Endothelial cell (in vitro differentiated cells): ENCODE measurements around the gene ITPR2. TPM values are rescaled to one million over a fixed set of nuclear protein-coding genes. Genes with fewer than 3 reads are reported as not detected.

Experiments used
- DNase-seq: peaks from one replicate; pipeline ENCODE4 v3.0.0; 2021; ENCODE audit warnings: low spot score
- H3K27ac Mint-ChIP-seq: one replicate; pipeline ENCODE4 v1.8.0; 2021; ENCODE audit warnings: mixed read lengths, inconsistent platforms; ENCODE audit not compliant: unreplicated experiment
- H3K27me3 Mint-ChIP-seq: one replicate; pipeline ENCODE4 v1.8.0; 2021; ENCODE audit warnings: mild to moderate bottlenecking, moderate library complexity, mixed read lengths, inconsistent platforms; ENCODE audit not compliant: unreplicated experiment
- H3K36me3 Mint-ChIP-seq: one replicate; pipeline ENCODE4 v1.8.0; 2021; ENCODE audit warnings: mild to moderate bottlenecking, low read depth, mixed read lengths, inconsistent platforms; ENCODE audit not compliant: unreplicated experiment
- H3K4me1 Mint-ChIP-seq: one replicate; pipeline ENCODE4 v1.8.0; 2021; ENCODE audit warnings: mild to moderate bottlenecking, mixed read lengths, inconsistent platforms; ENCODE audit not compliant: unreplicated experiment
- H3K4me3 Mint-ChIP-seq: one replicate; pipeline ENCODE4 v1.8.0; 2021; ENCODE audit warnings: mild to moderate bottlenecking, mixed read lengths, inconsistent platforms; ENCODE audit not compliant: unreplicated experiment
- H3K9me3 Mint-ChIP-seq: one replicate; pipeline ENCODE4 v1.8.0; 2021; ENCODE audit warnings: mixed read lengths, inconsistent platforms; ENCODE audit not compliant: unreplicated experiment
- CTCF ChIP-seq: fragments of 200-600 bp; sonication (generic); IDR thresholded peaks from one replicate; pipeline ENCODE4 v1.5.0; 2021; ENCODE audit warnings: antibody characterized with exemption; ENCODE audit not compliant: unreplicated experiment
- total RNA-seq: library from RNA; stranded (reverse); fragmentation: NEBNext Ultra II Directional; extraction: Animal tissue kit (Norgen Biotek cat#: 25700); gene quantifications from one replicate; pipeline ENCODE4 v1.2.1, GENCODE V29; 2021; ENCODE audit not compliant: unreplicated experiment

Gene ITPR2
- total RNA-seq, 1 donor from 2014 or later: 33.8 TPM

DNA sequence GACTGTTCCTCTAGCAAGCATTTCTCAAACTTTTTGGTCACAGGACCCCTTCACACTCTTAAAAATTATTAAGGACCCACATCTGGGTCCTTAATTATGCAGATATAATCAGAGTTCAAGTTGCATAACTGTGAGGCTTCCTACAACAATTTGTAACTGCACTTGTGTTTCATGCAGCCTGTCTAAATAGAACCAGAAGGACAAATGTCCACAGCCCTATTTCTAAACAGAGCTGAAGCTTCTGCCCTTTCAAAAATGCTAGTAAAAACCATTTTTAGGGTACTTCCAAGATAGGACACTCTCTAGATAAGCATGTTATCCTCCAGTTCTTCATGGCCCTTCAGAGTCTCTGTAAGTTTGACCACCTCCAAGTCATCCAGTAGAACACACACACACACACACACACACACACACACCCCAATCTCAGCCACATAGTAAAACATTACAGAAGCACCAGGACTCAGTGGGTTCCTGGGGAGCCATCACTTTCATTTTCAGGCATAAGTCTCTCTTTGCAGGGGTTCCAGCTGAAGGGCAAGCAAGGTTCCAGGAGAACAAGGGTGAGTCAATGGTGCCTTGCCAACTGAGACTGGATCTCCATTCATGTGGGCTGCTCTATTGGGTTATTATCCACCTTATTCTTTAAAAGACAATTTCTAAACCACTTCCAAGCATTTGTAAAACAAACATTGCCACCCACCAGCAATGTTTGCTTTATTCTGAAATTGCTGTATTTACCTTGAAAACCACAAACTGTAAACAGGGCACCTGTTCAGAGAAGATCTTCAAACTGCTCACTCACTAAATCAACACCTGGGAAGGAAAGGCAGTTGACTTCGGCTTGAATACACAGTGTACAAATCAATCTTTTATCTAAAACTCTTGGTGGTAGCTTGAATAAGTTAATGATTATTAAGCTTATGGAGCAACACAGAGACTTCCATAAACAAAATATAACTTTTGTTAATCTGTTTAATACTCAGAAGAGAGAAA, 64.1 kb downstream of the ITPR2 start:
- TF ChIP-seq CTCF: no peak
- Mint-ChIP-seq H3K27ac (no peak overlapping the region), H3K4me1 (peaks cover 14% of the 10 kb centered on the region), H3K4me3 (no peak overlapping the region), H3K9me3 (no peaks in the 10 kb centered on the region), H3K27me3 (no peaks in the 10 kb centered on the region), H3K36me3 (no peaks in the 10 kb centered on the region)
- no peak for DNase-seq

DNA sequence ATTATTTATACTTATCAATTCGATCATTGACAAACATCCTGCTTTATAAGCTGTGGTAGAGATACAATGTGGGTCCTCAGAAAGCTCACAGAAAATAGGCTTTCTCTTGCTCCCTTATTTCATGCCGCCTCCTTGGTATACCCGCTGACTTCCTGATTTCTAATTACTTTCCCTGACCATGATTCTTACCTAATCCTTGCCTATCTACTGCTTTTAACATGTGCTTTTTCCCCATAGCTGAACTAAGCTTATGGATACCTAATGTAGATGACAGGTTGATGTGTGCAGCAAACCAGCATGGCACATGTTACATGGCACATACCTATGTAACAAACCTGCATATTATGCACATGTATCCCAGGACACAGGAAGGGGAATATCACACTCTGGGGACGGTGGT, 65.1 kb downstream of the ITPR2 start:
- Mint-ChIP-seq H3K9me3 (no peaks in the 10 kb centered on the region), H3K27ac (no peak overlapping the region), H3K27me3 (no peaks in the 10 kb centered on the region), H3K36me3 (no peaks in the 10 kb centered on the region), H3K4me3 (no peak overlapping the region), H3K4me1 (peaks cover 13% of the 10 kb centered on the region)
- no peak for TF ChIP-seq CTCF
- no peak for DNase-seq

GRCh38 chr12:26767116-26767515, 65.9 kb downstream of the ITPR2 start:
- peaks cover 12% of the 10 kb centered on the region for H3K4me1 Mint-ChIP-seq
- no peak for TF ChIP-seq CTCF
- H3K27ac Mint-ChIP-seq: no peak overlapping the region
- no peaks in the 10 kb centered on the region for H3K9me3 Mint-ChIP-seq
- DNase-seq: no peak
- no peak overlapping the region for H3K4me3 Mint-ChIP-seq
- peaks cover 2% of the 10 kb centered on the region for H3K36me3 Mint-ChIP-seq
- H3K27me3 Mint-ChIP-seq: no peaks in the 10 kb centered on the region

DNA sequence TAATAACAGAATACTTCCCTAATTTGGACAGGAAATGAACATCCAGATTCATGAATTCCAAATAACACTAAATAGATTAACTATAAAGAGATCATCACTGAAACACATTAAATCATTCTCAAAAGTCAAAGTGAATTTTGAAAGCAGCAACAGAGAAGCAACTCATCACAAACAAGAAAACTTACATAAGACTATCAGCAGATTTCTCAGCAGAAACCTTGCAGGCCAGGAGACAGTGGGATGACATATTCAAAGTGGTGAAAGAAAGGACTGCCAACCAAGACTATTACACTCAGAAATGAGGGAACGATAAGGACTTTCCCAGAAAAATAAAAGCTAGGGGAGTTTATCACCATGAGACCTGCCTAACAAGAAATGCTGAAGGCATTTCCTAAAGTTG, 70.8 kb downstream of the ITPR2 start:
- no peaks in the 10 kb centered on the region for H3K9me3 Mint-ChIP-seq
- H3K27me3 Mint-ChIP-seq: no peaks in the 10 kb centered on the region
- peaks cover 3% of the 10 kb centered on the region for H3K4me1 Mint-ChIP-seq
- no peak overlapping the region for H3K27ac Mint-ChIP-seq
- DNase-seq: no peak
- TF ChIP-seq CTCF: no peak
- H3K36me3 Mint-ChIP-seq: peaks cover 9% of the 10 kb centered on the region
- no peak overlapping the region for H3K4me3 Mint-ChIP-seq

DNA sequence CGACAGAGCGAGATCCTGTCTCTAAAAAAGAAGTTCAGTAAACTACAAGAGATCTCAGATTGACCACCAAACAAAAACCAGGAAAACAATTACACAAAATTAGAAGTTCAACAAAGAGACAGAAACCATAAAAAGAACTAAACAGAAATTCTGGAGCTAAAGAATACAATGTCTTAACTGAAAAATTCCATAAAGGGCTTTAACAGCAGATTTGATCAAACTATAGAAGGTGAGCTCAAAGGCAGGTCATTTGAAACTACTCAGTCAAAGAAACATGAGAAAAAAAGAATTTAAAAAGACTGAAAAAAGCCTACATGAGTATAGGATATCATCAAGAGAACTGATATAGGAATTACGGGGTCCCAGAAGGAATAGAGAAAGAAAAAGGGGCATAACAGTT, 71.2 kb downstream of the ITPR2 start:
- TF ChIP-seq CTCF: no peak
- DNase-seq: no peak
- peaks cover 9% of the 10 kb centered on the region for H3K36me3 Mint-ChIP-seq
- no peaks in the 10 kb centered on the region for H3K9me3 Mint-ChIP-seq
- H3K4me1 Mint-ChIP-seq: no peaks in the 10 kb centered on the region
- no peak overlapping the region for H3K27ac Mint-ChIP-seq
- no peak overlapping the region for H3K4me3 Mint-ChIP-seq
- H3K27me3 Mint-ChIP-seq: no peaks in the 10 kb centered on the region
